ENCODE measurements around the gene COL4A2. TPM values are rescaled to one million over a fixed set of nuclear protein-coding genes. Genes with fewer than 3 reads are reported as not detected.
A peak's percentile ranks its signal among the peaks of the same experiment; 100 is the strongest.

COL4A2 gene
- polyA plus RNA-seq, 1 donor (not counting 4 experiments of a cell fraction or from before 2014, with no cell fraction given) = 30.7 TPM

- no peak for TF ChIP-seq CTCF (optimal IDR thresholded peaks at IDR 0.05 in 1 of 3, IDR thresholded peaks at IDR 0.05 in 1 of 3, conservative IDR thresholded peaks at IDR 0.05 in 1 of 3; ENCODE audit: extremely low read depth in 1 of 3, insufficient read depth in 2 of 3, low read length in 3 of 3)
- no peak for TF ChIP-seq EZH2 (IDR thresholded peaks at IDR 0.05; ENCODE audit: low read length)
- Histone ChIP-seq H3K4me2 (ENCODE audit: control insufficient read depth, extremely low read depth, insufficient read depth, low read depth, low read length) (peak overlapping the region; percentile 77), H2AFZ (ENCODE audit: control insufficient read depth, low read length) (no peak overlapping the region), H3K4me1 (ENCODE audit: control insufficient read depth, extremely low read depth, insufficient read depth, low read length) (peaks cover 55% of the 10 kb centered on the region), H4K20me1 (ENCODE audit: control insufficient read depth, extremely low read depth, insufficient read depth, low read length) (no peaks in the 10 kb centered on the region), H3K36me3 (ENCODE audit: control insufficient read depth in 2 of 2, extremely low read depth in 1 of 2, insufficient read depth in 2 of 2, low read length in 2 of 2) (peaks cover 0 to 3% of the 10 kb centered on the region in 2 experiments), H3K9ac (ENCODE audit: control insufficient read depth, extremely low read depth, insufficient read depth, low read length) (peak overlapping the region; percentile 39), H3K4me3 (ENCODE audit: control insufficient read depth in 2 of 3, extremely low read depth in 1 of 3, insufficient read depth in 2 of 3, low read depth in 1 of 3, low read length in 3 of 3) (peak overlapping the region in 1 of 3 experiments; percentile 23), H3K9me1 (ENCODE audit: control insufficient read depth, extremely low read depth, insufficient read depth, low read length) (peaks cover 4% of the 10 kb centered on the region), H3K27ac (ENCODE audit: control insufficient read depth, insufficient read depth, low read length) (peak overlapping the region; percentile 59), H3K27me3 (ENCODE audit: control insufficient read depth, extremely low read depth, insufficient read depth, low read length) (no peaks in the 10 kb centered on the region), H3K9me3 (ENCODE audit: control insufficient read depth, low read depth, low read length) (no peaks in the 10 kb centered on the region), H3K79me2 (ENCODE audit: control insufficient read depth, insufficient read depth, low read length) (peaks cover 35% of the 10 kb centered on the region)
- peak; percentile 67 for DNase-seq (ENCODE audit: low read depth, low spot score)
- dilution Hi-C loops (cut with MboI; ENCODE audit: extremely low pct_ligation_motif_present, low sequenced_read_pairs) = no loop called here
- FAIRE-seq = peak; percentile 96
These were observed 36.3 kb downstream of the COL4A2 start for GRCh38 chr13:110343241-110343865.

GRCh38 chr13:110344320-110344719 lies 37.2 kb downstream of the COL4A2 start:
- TF ChIP-seq CTCF (optimal IDR thresholded peaks at IDR 0.05 in 1 of 3, IDR thresholded peaks at IDR 0.05 in 1 of 3, conservative IDR thresholded peaks at IDR 0.05 in 1 of 3; ENCODE audit: extremely low read depth in 1 of 3, insufficient read depth in 2 of 3, low read length in 3 of 3) (no peak), EZH2 (IDR thresholded peaks at IDR 0.05; ENCODE audit: low read length) (no peak)
- dilution Hi-C loops (cut with MboI; ENCODE audit: extremely low pct_ligation_motif_present, low sequenced_read_pairs) = no loop called here

More at GRCh38 chr13:110344320-110344719, 37.2 kb downstream of the COL4A2 start:
- no peaks in the 10 kb centered on the region for H3K27me3 ChIP-seq (ENCODE audit: control insufficient read depth, extremely low read depth, insufficient read depth, low read length)
- H3K4me3 ChIP-seq (ENCODE audit: control insufficient read depth in 2 of 3, extremely low read depth in 1 of 3, insufficient read depth in 2 of 3, low read depth in 1 of 3, low read length in 3 of 3) = no peak overlapping the region
- no peak for DNase-seq (ENCODE audit: low read depth, low spot score)
- H3K27ac ChIP-seq (ENCODE audit: control insufficient read depth, insufficient read depth, low read length) = peak overlapping the region; percentile 59
- FAIRE-seq = peak; percentile 59
- no peaks in the 10 kb centered on the region for H4K20me1 ChIP-seq (ENCODE audit: control insufficient read depth, extremely low read depth, insufficient read depth, low read length)
- H3K36me3 ChIP-seq (ENCODE audit: control insufficient read depth in 2 of 2, extremely low read depth in 1 of 2, insufficient read depth in 2 of 2, low read length in 2 of 2) = peaks cover 0 to 3% of the 10 kb centered on the region in 2 experiments
- H3K9me1 ChIP-seq (ENCODE audit: control insufficient read depth, extremely low read depth, insufficient read depth, low read length) = peaks cover 4% of the 10 kb centered on the region
- no peak overlapping the region for H2AFZ ChIP-seq (ENCODE audit: control insufficient read depth, low read length)
- H3K4me2 ChIP-seq (ENCODE audit: control insufficient read depth, extremely low read depth, insufficient read depth, low read depth, low read length) = no peak overlapping the region
- H3K79me2 ChIP-seq (ENCODE audit: control insufficient read depth, insufficient read depth, low read length) = peaks cover 36% of the 10 kb centered on the region
- peaks cover 60% of the 10 kb centered on the region for H3K4me1 ChIP-seq (ENCODE audit: control insufficient read depth, extremely low read depth, insufficient read depth, low read length)
- no peak overlapping the region for H3K9ac ChIP-seq (ENCODE audit: control insufficient read depth, extremely low read depth, insufficient read depth, low read length)
- no peaks in the 10 kb centered on the region for H3K9me3 ChIP-seq (ENCODE audit: control insufficient read depth, low read depth, low read length)

All from keratinocyte (primary cell).